HL-60 (cell line): Measurements from ENCODE around the gene HPN.

Experiments used
- DNase-seq, 2 experiments: peaks; one replicate each; pipeline ENCODE4 v3.0.0-alpha.2; 2010 to 2020; ENCODE audit warnings: low read depth in 1 of 2, low spot score in 1 of 2
- H3K27ac ChIP-seq: fragments of 250-450 bp; sonication (Bioruptor Pico); replicated peaks from 2 replicates; pipeline ENCODE4 v1.5.1; 2020; ENCODE audit warnings: mild to moderate bottlenecking, moderate library complexity
- H3K27me3 ChIP-seq: fragments of 250-450 bp; sonication (Bioruptor Pico); 2 replicates; pipeline ENCODE4 v1.5.1; 2021; ENCODE audit warnings: mild to moderate bottlenecking, moderate library complexity; ENCODE audit not compliant: insufficient read depth, poor library complexity, severe bottlenecking
- H3K4me3 ChIP-seq: replicated peaks from 2 replicates; pipeline ENCODE4 v1.5.1; 2011; ENCODE audit warnings: mild to moderate bottlenecking, control low read depth, low read length; ENCODE audit not compliant: insufficient read depth
- GABPA ChIP-seq: IDR thresholded peaks from 2 replicates; pipeline ENCODE4 v1.6.1; 2012; ENCODE audit warnings: low read depth
- POLR2AphosphoS5 ChIP-seq: IDR thresholded peaks from 2 replicates; pipeline ENCODE4 v1.6.1; 2012; ENCODE audit warnings: low read depth
- SPI1 ChIP-seq: IDR thresholded peaks from 2 replicates; pipeline ENCODE4 v1.6.1; 2012; ENCODE audit warnings: low read depth, mild to moderate bottlenecking, borderline replicate concordance
- TF ChIP-seq, protein P1 (sequence below): IDR thresholded peaks from 2 replicates; pipeline ENCODE4 v1.6.1; 2012; ENCODE audit warnings: low read depth; ENCODE audit not compliant: insufficient replicate concordance
- TF ChIP-seq, protein P2 (sequence below): IDR thresholded peaks from one replicate; pipeline ENCODE4 v1.5.1; 2011; ENCODE audit warnings: low read length, control low read depth, inconsistent platforms; ENCODE audit not compliant: insufficient read depth

HPN gene

DNA sequence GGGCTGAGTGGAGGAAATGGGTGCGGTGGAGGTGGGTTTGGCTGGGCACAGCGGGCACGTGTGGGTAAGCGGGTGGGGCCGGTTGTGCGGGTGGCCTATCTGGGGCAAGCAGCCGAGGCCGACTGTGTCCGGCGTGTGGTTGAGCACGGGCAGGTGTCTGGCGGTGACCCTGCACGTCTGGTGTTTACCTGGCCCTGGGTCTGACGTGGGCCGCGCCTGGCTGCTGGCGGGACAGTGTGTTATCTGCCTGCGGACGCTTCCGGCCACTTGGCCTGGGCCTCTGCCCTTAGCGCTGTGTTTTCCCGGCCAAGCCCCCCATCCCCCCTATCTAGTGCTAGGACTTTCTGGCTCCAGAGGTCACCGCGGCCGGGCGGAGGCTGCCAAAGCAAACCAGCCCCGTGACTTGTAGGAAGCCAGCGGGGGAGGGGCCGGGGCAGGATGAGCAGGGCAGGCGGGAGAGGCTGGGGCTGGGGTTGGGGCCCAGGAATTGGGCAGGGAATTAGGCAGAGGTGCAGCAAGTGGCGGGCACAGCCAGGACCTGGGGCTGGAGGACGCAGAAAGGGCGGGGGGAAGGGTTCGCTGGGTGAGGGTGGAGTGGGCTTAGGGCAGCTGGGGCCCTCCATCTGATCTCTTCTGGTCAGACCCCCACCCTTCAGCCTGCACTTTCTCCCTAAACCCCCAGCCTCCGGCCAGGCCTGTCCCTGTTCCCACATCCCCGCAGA lies 534 bp upstream of the HPN start:
- DNase-seq: no peak
- TF ChIP-seq POLR2AphosphoS5: no peak
- TF ChIP-seq GABPA: no peak
- TF ChIP-seq, protein P1, sequence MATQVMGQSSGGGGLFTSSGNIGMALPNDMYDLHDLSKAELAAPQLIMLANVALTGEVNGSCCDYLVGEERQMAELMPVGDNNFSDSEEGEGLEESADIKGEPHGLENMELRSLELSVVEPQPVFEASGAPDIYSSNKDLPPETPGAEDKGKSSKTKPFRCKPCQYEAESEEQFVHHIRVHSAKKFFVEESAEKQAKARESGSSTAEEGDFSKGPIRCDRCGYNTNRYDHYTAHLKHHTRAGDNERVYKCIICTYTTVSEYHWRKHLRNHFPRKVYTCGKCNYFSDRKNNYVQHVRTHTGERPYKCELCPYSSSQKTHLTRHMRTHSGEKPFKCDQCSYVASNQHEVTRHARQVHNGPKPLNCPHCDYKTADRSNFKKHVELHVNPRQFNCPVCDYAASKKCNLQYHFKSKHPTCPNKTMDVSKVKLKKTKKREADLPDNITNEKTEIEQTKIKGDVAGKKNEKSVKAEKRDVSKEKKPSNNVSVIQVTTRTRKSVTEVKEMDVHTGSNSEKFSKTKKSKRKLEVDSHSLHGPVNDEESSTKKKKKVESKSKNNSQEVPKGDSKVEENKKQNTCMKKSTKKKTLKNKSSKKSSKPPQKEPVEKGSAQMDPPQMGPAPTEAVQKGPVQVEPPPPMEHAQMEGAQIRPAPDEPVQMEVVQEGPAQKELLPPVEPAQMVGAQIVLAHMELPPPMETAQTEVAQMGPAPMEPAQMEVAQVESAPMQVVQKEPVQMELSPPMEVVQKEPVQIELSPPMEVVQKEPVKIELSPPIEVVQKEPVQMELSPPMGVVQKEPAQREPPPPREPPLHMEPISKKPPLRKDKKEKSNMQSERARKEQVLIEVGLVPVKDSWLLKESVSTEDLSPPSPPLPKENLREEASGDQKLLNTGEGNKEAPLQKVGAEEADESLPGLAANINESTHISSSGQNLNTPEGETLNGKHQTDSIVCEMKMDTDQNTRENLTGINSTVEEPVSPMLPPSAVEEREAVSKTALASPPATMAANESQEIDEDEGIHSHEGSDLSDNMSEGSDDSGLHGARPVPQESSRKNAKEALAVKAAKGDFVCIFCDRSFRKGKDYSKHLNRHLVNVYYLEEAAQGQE: no peak
- TF ChIP-seq, protein P2, sequence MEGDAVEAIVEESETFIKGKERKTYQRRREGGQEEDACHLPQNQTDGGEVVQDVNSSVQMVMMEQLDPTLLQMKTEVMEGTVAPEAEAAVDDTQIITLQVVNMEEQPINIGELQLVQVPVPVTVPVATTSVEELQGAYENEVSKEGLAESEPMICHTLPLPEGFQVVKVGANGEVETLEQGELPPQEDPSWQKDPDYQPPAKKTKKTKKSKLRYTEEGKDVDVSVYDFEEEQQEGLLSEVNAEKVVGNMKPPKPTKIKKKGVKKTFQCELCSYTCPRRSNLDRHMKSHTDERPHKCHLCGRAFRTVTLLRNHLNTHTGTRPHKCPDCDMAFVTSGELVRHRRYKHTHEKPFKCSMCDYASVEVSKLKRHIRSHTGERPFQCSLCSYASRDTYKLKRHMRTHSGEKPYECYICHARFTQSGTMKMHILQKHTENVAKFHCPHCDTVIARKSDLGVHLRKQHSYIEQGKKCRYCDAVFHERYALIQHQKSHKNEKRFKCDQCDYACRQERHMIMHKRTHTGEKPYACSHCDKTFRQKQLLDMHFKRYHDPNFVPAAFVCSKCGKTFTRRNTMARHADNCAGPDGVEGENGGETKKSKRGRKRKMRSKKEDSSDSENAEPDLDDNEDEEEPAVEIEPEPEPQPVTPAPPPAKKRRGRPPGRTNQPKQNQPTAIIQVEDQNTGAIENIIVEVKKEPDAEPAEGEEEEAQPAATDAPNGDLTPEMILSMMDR: no peak
- no peak for TF ChIP-seq SPI1
- Histone ChIP-seq H3K27me3 (peaks cover 22% of the 10 kb centered on the region), H3K27ac (no peak overlapping the region), H3K4me3 (no peak overlapping the region)

DNA sequence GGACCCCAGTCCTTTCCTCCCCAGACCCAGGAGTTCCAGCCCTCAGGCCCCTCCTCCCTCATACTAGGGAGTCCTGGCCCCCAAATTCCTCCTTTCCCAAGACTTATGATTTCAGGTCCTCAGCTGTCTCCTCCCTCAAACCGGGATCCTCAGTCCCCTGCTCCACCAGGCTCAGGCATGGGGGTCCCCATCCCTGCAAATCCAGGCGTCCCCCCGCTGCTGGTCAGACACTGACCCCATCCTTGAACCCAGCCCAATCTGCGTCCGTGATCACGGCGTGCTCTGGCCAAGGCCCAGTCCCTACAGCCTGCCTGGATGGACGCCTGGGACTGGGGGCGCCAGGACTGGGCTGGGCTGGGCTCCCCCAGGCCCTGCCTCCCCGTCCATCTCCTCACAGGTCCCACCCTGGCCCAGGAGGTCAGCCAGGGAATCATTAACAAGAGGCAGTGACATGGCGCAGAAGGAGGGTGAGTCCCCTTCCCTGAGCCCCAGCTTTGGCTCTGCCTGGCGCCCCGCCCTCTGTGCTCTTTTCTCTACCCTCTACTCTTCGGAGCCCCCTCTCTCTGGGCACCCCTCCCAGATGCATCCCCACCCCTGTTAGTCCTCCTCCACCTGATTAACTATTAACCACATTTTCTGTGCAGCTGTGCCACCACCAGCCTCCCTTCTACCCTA lies 672 bp downstream of the HPN start:
- no peak for DNase-seq
- Histone ChIP-seq H3K27ac (no peak overlapping the region), H3K4me3 (no peak overlapping the region), H3K27me3 (peaks cover 22% of the 10 kb centered on the region)
- TF ChIP-seq POLR2AphosphoS5: no peak
- no peak for TF ChIP-seq GABPA

DNA sequence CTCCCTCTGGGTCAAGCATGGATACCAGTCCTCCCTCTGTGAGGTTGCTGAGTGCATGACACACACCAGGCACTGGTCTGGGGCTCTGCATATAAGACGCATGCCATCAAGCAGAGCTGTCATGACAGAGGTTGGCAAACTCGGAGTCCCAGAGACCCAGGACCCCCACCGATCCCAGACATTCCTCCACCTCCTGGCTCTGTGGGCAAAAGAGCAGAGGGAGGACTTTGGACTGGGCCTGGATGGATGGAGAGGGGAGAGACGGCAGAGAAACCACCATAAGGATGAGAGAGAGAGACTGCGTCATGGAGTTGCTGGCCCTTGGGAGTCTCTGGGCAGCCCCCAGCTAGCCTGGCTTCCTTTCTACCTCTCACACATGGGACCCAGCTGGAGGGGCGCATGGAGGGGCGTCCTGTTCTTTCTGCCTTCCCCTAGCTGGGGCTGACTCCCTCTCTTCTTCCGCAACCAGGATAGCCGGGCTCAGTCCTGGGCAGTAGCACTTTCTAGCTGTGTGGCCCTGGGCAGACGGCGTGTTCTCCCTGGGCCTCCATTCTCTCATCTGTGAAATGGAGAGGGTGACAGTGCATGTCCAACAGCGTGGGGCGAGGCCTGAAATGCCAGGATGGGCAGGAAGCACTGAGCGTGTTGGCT lies 1.6 kb downstream of the HPN start:
- Histone ChIP-seq H3K27ac (no peak overlapping the region), H3K4me3 (no peak overlapping the region), H3K27me3 (peaks cover 22% of the 10 kb centered on the region)
- no peak for DNase-seq
- TF ChIP-seq SPI1 (no peak), GABPA (no peak), POLR2AphosphoS5 (no peak)
- TF ChIP-seq, protein P1: no peak
- TF ChIP-seq, protein P2: no peak

DNA sequence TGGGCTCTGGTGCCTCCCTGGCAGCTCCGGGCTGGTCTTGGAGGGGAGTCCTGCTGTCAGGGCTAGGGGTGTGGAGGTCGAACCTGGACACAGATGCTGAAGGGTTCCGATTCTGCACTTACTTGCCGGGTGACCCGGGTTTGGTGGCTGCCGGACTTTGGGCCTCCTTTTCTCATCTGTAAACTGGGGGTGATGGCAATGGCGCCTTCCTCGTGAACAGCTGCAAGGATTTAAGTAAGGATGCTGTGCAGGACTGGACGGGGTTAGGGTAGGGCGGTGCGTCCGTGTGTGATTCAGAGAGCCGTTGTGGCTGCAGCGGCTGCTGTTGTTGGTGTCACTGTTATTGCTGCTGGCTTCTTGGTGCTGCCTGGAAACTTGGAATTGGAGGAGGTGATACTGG lies 2.4 kb downstream of the HPN start:
- H3K27ac ChIP-seq: no peak overlapping the region
- DNase-seq: no peak
- TF ChIP-seq GABPA (no peak), SPI1 (no peak), POLR2AphosphoS5 (no peak)
- TF ChIP-seq, protein P2: no peak
- TF ChIP-seq, protein P1: no peak

More for the DNA sequence above, 2.4 kb downstream of the HPN start:
- Histone ChIP-seq H3K4me3 (no peak overlapping the region), H3K27me3 (peaks cover 19% of the 10 kb centered on the region)
